ELR (cell line): ENCODE data around the gene DENND1A.
"Not testable (repeated sequence)": the region's sequence is repeated elsewhere in the genome, so short reads cannot be mapped to it uniquely, and the experiment has no call there.

ENCODE experiments used
- DNase-seq: peaks from one replicate; pipeline ENCODE4 v3.0.0-alpha.2; 2015; ENCODE audit warnings: low read depth

The DENND1A gene

DNA sequence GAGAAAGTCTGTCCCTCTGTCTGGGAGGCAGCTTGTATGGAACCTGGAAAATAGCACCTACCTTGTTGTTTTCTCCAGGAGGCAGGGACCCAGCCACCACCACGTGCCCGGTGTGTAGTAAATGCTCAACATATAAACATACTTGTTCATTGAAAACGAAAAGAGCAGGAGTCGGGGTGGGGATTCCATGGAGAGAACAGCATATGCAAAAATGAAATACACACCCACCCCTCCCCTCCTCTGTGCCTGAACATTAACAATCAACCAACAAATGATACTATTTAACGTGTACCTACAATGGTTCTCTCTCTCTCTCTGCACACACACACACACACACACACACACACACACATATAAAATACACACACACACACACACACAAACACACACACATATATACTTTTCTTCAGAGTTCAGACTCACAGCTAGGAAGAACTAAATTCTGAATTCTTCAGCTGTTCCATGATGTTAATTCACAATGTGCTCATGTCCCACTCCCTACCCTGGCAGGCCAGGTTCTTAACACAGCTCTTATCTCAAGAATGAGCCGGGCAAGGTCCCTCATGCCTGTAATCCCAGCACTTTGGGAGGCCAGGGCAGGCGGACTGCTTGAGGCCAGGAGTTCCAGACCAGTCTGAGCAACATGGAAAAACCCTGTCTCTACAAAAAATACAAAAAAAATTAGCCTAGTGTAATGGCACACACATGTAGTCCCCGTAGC, 16.3 kb upstream of the DENND1A start:
- no peak for DNase-seq

DNA sequence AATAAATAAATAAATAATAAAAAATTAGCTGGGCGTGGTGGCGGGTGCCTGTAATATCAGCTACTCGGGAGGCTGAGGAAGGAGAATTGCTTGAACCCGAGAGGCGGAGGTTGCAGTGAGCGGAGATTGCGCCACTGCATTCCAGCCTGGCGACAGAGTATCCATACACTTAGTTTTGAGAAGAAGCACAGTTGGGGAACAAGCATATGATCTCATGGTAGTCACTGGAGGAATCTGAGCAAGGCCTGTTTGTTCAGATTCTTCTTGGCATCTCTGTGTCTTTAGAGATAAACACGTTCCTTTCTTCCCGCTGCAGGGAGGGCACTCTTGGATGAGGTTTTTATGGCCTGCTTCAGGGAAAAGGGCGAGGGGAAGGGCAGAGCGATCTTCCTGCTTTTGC, 15.6 kb upstream of the DENND1A start:
- DNase-seq: peak; percentile 39

DNA sequence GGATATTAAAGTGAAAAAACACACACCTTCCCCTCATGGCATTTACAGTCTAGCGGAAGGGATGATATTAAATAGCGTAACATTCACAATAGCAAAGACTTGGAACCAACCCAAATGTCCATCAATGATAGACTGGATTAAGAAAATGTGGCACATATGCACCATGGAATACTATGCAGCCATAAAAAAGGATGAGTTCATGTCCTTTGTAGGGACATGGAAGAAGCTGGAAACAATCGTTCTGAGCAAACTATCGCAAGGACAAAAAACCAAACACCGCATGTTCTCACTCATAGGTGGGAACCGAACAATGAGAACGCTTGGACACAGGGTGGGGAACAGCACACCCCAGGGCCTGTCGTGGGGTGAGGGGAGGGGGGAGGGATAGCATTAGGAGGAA, 14.5 kb upstream of the DENND1A start:
- not testable (repeated sequence) for DNase-seq

DNA sequence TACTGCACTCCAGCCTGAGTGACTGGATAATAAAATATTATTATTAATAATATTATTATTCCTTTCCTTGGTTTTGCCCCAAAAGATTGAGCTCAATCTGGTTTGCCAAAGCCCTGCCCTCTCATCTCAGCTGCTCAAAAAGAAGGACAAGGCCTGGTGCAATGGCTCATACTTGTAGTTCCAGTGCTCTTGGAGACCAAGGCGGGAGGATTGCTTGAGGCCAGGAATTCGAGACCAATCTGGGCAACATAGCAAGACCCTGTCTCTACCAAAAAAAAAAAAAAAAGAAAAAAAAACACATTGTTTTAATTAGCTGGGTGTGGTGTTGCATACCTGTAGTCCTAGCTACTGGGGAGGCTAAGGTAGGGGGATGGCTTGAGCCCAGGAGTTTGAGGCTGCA, 13.7 kb upstream of the DENND1A start:
- no peak for DNase-seq

DNA sequence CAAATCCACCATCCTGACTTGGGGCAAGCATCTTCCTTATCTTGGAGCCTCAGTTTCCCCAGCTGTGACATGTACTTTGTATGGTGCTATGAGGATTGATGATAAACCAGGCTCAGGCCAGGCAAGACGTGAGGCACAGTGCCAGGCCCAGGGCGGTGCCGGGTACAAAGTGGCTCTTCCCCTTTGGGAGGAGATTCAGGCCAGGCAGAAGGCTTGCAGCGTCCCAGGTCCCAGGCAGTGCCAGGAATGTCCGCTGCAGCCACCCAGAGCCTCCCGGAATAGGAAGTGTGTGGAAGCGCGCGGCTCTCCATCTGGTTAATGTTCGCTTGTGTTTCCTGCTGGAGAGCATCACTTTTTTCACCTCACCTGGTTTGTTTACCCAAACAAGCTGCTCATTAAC, 12.6 kb upstream of the DENND1A start:
- DNase-seq: no peak

DNA sequence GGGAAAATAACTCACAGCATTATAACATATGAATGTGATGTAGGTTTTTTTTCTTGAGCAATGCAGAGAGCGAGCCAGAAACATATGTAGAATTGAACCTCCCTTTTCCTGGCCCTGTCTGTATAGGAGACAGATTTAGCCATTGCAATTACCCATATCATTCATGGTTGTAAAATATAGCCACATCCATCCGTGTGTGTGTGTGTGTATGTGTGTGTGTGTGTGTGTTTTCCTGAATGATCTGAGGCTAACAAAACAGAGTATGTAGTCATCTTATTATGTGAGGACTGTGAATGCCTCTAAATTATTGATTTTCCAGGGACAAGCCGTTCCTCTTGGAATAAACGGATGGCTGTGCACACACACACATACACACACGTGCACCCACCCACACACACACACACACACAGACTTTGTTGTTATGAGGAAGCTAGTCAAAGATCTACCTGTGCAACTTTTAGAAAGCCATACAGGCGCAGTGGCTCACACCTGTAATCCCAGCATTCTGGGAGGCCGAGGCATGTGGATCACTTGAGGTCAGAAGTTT, 11.7 kb upstream of the DENND1A start:
- no peak for DNase-seq

DNA sequence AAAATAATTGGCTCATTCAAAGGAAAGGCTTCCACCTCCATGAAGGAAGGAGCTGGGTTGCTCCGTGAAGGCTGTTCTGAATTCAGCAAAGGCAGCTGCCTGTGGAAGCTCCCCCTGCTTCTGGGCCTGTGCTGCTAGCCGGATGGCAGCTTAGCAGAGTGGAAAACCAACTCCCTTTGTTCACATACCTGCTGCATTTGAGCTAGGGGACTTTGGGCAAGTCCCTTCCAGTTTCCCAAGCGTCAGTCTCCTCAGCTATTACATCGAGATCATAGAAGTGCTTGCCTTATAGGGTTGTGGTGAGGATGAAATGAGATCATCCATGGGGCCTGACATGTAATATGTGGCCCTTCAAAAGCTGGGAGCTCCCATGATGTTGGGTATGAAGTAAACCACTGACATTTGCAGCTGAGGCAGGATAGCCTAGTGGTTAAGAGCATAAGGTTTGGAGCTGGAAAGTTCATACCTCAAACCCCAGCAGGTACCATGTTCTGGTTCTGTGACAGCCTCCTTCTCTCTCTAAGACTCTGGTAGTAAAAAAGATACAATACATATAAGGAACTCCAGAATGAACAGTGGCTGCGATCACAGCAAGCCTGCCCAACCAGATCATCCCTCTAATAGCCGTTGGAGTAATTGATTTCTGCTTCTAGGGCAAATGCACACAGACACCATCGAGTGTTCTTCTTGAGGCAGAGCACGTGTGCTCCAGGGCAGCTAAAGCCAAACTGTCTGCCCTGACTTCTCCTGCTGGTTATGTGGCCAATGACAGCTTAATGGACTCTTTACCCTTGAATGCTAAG, 11.0 kb upstream of the DENND1A start:
- no peak for DNase-seq

DNA sequence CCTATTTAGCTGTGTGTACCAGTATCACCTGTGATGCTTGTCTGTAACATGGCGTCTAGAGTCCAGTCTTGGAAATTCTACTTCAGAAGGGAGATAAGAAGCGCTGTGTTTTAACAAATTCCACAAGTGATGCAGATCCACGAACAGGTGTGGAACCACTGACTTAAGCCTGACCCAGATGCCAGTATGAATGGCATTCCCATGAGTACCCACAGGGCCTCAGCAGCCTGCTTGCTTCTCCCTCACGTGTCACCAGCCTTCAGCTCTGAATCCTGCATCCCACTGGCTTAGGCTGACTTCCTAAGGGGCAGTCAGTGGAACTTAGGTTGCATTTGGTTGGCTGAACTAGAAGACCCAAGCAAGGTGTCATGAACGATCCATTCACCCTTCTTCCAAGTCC, 8.5 kb upstream of the DENND1A start:
- DNase-seq: no peak

DNA sequence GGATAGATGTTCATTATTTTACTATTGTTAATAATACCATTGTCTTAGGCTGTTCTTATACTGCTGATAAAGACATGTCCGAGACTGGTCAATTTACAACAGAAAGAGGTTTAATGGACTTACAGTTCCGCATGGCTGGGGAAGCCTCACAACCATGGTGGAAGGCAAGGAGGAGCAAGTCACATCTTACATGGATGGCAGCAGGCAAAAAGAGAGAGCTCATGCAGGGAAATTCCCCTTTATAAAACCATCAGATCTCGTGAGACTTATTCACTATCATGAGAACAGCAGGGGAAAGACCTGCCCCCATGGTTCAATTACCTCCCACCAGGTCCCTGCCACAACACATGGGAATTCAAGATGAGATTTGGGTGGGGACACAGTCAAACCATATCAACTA, 6.6 kb upstream of the DENND1A start:
- DNase-seq: not testable (repeated sequence)

DNA sequence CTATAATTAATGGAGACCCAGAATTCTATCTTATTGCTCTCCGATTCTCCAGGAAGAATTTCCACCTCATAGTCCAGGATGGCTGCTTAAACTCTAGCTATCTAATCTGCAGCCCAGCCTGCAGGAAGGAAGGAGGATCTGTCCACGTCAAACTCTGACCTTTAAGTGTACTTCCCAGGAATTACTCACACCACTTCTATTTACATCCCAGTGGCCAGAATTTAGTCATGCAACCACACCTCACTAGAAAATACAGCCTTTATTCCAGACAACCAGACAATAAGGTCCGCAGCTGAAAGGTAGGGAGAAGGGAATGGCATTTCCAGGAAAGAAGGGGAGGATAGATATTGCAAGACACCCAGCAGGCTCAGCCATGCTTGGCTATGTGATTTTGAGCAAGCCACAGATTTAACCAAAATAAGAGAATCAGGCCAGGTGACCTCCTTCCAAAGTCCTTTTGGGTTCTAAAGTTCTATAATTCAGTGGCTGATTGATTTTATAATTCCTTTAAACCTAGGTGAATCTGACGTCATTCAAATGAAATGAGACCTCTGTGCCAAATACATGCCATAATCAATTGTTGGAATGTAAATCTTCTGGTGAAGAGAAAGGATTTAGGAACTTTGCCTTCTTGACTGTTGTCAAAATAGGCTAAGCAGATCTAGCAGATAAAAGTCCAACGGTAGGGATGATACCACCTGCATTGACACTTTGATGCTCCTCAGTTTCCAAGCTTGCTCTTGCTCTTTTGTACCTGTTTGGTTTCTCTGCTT, 3.7 kb upstream of the DENND1A start:
- peak; percentile 91 for DNase-seq

DNA sequence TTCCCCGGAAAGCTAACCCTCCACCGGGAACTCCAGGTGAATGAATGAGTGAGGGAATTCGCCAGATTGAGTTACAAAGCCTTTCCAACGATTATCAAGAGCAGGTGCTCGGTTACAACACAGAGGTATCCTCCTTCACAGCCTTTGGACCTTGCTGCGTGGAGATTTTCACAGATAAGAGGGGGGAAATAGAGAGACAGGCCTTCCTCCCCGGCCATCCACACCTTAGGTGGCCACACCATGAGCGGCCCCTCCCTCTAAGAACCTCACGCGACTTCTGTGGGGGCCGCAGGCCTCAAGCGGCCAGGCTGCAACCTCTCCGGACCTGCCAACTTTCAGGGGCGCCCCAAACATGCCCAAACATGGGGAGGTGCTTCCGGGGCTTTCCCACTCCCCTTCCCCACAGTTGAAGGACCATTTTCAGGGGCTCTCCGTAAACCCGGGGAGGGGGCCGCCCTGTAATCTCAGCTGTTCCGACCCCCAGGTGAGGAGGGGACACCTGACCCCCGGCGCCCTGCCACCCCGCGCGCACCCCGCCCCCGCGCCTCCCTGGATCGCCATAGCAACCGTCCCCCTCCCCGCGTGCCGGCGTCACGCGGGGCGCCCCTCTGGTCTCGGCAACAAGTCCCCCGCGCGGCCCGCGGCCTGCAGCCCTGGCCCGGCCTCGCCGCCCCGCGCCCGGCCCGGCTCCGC, 603 bp downstream of the DENND1A start:
- DNase-seq: peak; percentile 46

DNA sequence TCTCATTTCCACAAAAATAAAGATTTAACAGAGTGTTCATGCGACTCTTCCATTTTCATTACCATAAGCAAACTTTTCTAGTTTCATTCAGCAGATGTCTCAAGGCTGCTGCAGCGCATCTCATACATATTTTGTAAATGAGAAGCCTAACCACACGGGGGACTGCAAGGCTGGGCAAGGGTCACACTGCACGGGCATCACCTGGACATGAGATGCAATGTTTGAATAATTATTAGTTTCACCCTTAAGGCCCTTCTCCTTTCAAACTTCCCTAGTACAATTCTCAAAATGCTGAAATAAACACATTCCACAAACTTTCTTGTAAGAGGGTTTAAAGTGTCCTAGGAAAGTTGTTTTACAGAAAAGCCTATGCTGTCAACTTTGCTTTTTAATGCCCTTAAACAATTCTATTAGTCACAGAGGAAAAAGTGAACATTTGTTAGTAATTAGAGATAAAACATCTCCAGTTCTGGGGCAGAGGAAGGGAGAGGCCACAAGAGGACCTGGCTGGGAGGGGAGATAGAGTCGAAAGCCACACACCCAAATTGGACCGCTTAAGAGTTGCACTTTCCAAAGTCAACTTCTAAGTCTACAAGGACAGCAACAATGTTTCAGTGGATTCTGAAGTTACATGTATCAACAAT, 1.3 kb downstream of the DENND1A start:
- DNase-seq: peak; percentile 68

DNA sequence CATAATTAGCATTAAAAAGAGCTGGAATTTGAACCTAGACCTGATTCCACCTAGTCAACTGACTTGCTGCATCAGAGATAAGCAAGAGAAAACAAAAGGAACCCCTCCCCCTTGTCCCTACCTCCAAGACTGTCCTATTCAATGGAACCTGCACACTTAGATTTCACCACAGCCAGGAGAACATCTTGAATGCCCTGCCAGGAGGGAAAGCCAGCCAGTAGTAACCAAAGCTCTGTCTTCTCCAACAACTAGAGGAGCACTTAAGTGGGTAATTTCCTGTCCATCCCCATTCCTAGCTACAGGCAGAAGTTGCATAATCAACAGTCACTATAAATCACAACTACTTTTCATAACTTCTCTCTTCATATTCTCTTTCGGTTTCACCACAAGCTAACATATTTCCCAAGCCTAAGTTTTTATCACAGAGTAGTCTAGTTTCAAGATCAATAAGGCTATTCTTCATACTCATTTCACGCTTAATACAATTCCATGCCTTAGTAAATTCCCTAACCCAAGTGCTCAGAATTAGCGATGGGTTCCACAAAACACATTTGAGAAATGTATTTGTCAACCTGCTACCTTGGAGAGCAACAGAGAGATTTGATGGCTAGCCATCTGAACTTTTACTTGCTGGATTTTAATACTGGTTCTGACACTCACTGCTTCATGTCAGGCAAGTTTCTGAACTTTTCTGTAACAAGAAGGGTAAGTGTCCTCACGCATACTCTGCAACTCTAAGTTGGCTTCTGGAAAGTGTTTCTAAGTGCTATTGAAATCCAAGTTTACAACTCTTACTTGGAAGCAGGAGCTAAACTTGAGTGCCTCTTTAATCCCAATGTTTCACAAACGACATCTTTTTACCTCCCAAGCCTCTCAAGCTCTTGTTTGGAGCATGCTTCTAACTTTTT, 2.0 kb downstream of the DENND1A start:
- peak; percentile 66 for DNase-seq

DNA sequence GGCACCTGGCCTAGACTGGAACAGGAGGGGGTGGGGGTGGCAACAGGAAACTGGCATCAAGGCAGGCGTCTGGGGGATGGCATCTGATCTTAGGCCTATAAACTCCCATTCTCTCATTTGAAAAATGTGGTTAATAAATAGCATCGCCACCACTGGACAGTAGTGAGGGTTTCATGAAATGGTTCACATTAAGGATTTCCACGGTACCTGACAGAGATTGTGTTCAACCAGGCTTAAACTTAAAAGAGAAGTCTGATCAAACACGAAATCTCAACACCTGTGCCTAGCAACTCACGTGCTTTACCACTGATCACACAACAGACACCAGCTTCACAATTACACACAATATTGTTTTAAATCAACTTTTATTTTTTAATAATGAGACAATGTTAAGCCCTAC, 3.0 kb downstream of the DENND1A start:
- DNase-seq: no peak

DNA sequence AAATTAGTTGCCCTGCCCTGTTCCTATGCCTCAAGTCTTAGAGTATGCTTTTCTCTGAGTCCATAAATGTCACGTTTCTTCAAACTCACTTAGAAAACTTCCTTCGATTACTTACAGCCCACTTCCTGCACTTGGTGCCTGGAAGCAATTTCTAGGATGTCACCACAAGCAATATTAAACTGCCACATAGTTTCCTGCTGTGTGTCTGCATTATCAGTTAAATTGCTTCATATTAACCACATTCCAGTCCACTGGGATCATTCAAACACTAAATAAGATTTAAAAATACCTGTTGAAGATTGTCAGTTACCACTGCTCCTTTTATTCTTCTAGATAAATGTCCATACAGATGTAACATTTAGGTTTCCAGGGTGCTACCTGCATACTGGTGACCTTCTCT, 4.1 kb downstream of the DENND1A start:
- DNase-seq: peak; percentile 74

DNA sequence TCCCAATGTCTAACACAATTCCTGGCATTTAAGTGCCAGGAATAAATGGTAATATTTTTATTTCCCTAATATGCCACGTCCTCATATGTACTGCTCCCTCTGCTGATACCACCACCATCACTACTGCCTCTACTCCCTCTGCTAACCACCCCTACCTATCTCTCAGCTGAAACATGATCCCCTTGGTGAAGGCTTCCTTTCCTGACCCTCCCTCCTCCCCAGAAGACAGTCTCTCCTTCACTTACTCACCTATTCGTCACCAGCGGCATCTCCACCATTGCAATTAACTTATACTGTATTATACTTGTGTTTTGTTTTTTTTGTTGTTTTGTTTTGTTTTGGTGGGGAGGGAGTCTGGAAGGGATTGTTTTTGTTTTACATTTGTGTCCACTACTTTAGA, 4.8 kb downstream of the DENND1A start:
- peak; percentile 62 for DNase-seq

DNA sequence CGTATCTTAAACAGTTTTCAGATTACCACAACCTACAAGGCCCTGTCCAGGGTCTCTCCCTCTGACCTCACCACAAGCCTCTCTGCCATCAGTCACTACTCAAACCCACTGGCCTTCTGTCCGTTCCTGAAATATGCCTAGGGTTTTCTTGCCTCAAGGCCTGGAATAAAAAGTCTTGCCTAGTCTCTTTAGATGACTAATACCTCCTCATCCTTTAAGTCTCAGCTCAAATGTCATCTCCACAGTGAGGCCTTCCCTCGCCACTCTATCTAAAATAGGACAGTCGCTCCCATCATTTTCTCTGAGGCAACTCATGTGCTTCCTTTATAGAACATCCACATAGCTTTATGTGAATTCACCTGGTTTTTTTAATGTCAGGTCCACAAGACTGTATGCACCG, 5.2 kb downstream of the DENND1A start:
- DNase-seq: peak; percentile 82

DNA sequence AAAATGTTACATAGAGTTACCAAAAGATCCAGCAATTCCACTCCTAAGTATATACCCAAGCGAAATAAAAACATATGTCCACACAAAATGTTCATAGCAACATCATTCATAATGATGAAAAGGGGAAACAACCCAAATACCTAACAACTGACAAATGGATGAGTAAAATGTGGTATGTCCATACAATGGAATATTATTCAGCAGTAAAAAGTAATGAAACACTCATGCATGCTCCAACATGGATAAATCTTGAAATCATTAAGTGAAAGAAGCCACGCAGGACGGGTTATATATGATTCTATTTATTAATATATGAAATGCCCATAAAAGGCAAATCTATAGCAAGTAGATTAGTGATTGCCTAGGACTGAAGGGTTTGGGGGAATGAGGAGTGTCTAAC, 6.0 kb downstream of the DENND1A start:
- DNase-seq: no peak

DNA sequence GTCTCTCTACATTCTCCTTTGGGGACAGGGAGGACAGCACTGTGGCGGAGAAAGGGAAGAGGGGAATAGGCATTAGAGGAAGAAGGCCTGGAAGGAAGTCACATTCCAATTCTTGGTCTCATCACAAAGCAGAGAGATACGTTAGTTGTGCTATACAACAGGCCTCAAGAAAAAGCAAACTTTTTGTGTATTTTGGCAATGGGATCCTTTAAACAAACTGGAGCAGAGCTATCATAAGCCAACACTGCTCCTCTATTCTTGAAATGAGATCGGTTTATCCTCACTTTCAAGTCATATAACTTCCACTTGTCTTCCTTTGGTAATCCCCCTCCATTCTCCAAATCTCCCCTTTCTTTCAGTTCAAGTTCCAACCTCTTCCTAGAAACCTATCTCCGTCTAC, 6.5 kb downstream of the DENND1A start:
- DNase-seq: no peak

DNA sequence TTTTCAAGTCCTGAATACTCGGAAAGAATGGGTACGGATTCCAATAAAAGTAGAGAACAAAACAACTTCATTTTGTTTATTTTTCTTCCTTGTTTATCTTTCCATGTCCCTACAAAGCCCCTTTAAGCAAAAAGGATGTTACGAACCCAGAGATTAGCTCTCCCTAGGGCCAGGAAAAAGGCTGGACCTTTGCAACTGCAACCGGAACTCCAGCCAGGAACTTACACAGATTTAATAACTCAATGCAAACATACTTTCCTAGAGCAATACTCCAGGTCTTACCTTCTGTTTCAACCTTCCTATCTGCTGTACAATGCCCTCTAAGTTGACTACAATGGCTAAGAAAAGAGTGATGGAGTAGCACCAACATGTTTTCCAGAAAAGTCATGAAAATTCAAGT, 7.0 kb downstream of the DENND1A start:
- DNase-seq: no peak
